ENCODE measurements around the gene MYL3.

DNA sequence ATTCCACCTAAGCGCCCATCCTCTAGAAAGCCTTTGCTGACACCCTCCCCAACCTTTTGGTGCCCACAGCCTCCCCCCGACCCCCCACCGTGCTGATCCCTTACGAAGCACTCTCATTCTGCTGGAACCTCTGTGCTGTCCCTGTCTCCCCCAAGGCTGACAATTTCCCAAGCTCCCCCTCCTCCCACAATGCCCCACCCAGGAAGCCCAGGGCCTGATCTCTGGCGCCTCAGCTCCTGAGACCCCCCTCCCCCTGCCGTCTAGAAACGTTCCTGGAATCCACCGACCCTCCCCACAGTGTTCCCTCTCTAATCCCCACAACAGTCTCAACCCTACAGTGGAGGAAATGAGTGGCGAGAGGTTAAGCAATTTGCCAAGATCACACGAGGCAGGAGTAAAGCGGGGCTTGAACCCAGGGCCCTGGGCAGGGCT is 18.3 kb downstream of the MYL3 start:
- TF ChIP-seq, protein P1, sequence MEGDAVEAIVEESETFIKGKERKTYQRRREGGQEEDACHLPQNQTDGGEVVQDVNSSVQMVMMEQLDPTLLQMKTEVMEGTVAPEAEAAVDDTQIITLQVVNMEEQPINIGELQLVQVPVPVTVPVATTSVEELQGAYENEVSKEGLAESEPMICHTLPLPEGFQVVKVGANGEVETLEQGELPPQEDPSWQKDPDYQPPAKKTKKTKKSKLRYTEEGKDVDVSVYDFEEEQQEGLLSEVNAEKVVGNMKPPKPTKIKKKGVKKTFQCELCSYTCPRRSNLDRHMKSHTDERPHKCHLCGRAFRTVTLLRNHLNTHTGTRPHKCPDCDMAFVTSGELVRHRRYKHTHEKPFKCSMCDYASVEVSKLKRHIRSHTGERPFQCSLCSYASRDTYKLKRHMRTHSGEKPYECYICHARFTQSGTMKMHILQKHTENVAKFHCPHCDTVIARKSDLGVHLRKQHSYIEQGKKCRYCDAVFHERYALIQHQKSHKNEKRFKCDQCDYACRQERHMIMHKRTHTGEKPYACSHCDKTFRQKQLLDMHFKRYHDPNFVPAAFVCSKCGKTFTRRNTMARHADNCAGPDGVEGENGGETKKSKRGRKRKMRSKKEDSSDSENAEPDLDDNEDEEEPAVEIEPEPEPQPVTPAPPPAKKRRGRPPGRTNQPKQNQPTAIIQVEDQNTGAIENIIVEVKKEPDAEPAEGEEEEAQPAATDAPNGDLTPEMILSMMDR (optimal IDR thresholded peaks at IDR 0.05 in 1 of 3, IDR thresholded peaks at IDR 0.05 in 1 of 3, conservative IDR thresholded peaks at IDR 0.05 in 1 of 3; ENCODE audit: extremely low read depth in 1 of 3, insufficient read depth in 2 of 3, low read length in 3 of 3): no peak
- TF ChIP-seq EZH2 (IDR thresholded peaks at IDR 0.05; ENCODE audit: low read length): no peak
